Upper lobe of left lung (tissue), 6 donors: ENCODE results near the gene CRISPLD2. TPM values are rescaled to one million over a fixed set of nuclear protein-coding genes. Genes with fewer than 3 reads are reported as not detected.

Source experiments
- ATAC-seq, 2 donors: fragments of 200-7000 bp; cut with Tn5 transposase; one replicate each; pipeline ENCODE4 v1.9.1; 2022; ENCODE audit warnings: mild to moderate bottlenecking in 2 of 2, moderate library complexity in 2 of 2; ENCODE audit not compliant: low FRiP score in 2 of 2
- DNase-seq, 2 donors: peaks; one replicate each; pipeline ENCODE4 v3.0.0-alpha.2; 2019 to 2020
- H3K27ac ChIP-seq, 4 donors: fragments of 200-600 bp; sonication (generic); one replicate each; pipeline ENCODE4 v1.5.1; 2016 to 2019
- H3K27me3 ChIP-seq, 4 donors: fragments of 200-600 bp; sonication (generic); one replicate each; pipeline ENCODE4 v1.5.1; 2017 to 2019
- H3K36me3 ChIP-seq, 4 donors: fragments of 200-600 bp; sonication (generic); one replicate each; pipeline ENCODE4 v1.5.1; 2016 to 2019
- H3K4me1 ChIP-seq, 4 donors: fragments of 200-600 bp; sonication (generic); one replicate each; pipeline ENCODE4 v1.5.1; 2018 to 2019
- H3K4me3 ChIP-seq, 4 donors: fragments of 200-600 bp; sonication (generic); one replicate each; pipeline ENCODE4 v1.5.1; 2017 to 2019; ENCODE audit warnings: mild to moderate bottlenecking in 2 of 4, moderate library complexity in 1 of 4
- H3K9me3 ChIP-seq, 4 donors: fragments of 200-600 bp; sonication (generic); one replicate each; pipeline ENCODE4 v1.5.1; 2018 to 2019
- CTCF ChIP-seq, 6 experiments: fragments of 450-650 bp in 4 of 6; fragments of 200-600 bp in 2 of 6; sonication (generic) in 2 of 6; IDR thresholded peaks; one replicate each; pipeline ENCODE4 v1.5.1; 2016 to 2019; ENCODE audit warnings: antibody characterized with exemption in 6 of 6
- EP300 ChIP-seq, 4 donors: sonication (generic); formaldehyde crosslinking; IDR thresholded peaks; one replicate each; pipeline ENCODE4 v1.5.1; 2017; ENCODE audit warnings: antibody characterized with exemption in 4 of 4, control low read depth in 2 of 4
- POLR2A ChIP-seq, 4 donors: fragments of 450-650 bp; IDR thresholded peaks; one replicate each; pipeline ENCODE4 v1.5.1; 2016 to 2017; ENCODE audit warnings: antibody characterized with exemption in 4 of 4, mild to moderate bottlenecking in 2 of 4
- POLR2AphosphoS5 ChIP-seq, 2 donors: sonication (generic); formaldehyde crosslinking; IDR thresholded peaks; one replicate each; pipeline ENCODE4 v1.5.1; 2017; ENCODE audit warnings: antibody characterized with exemption in 2 of 2
- WGBS, 2 donors: methylation state at CpG; one replicate each; pipeline ENCODE4 v1.1.5; 2017 to 2018; 5-methylcytosine and 5-hydroxymethylcytosine counted together
- total RNA-seq, 6 donors: library from RNA; depleted of rRNA in 4 of 6; stranded (reverse); fragments of >200 nt in 4 of 6; gene quantifications; one replicate each; pipeline versions ENCODE4 v1.1.0 to v1.2.1, GENCODE V29; 2016 to 2021
- donor health status: DM: no; HTN: no; CAD: no; lungs with moderate emphysema.
- donor health status: DM: no; HTN: yes; CAD: no; lungs with severe emphysema.

CRISPLD2 gene
- total RNA-seq, 6 donors from 2014 or later = 30.2 to 109 (median 80.8) TPM

GRCh38 chr16:84926462-84926861 is 106.7 kb downstream of the CRISPLD2 start:
- Histone ChIP-seq H3K36me3 (no peaks in the 10 kb centered on the region), H3K27ac (no peak overlapping the region), H3K27me3 (no peaks in the 10 kb centered on the region), H3K4me1 (peaks cover 6 to 28% (median 21%) of the 10 kb centered on the region in 4 donors), H3K9me3 (no peaks in the 10 kb centered on the region), H3K4me3 (no peak overlapping the region)
- no peak for DNase-seq
- no peak for TF ChIP-seq CTCF (IDR thresholded peaks at IDR 0.05)
- no peak for TF ChIP-seq POLR2AphosphoS5 (IDR thresholded peaks at IDR 0.05)
- no peak for TF ChIP-seq POLR2A (IDR thresholded peaks at IDR 0.05)
- TF ChIP-seq EP300 (IDR thresholded peaks at IDR 0.05) = no peak
- no peak for ATAC-seq
- 46 to 64% methylated on average over 7 of the region's 7 CpGs for WGBS, 2 donors

- Histone ChIP-seq H3K27ac (no peak overlapping the region), H3K9me3 (no peaks in the 10 kb centered on the region), H3K27me3 (no peaks in the 10 kb centered on the region), H3K36me3 (no peaks in the 10 kb centered on the region), H3K4me3 (no peak overlapping the region), H3K4me1 (peaks cover 0 to 22% (median 15%) of the 10 kb centered on the region in 4 donors)
- DNase-seq (peak in 1 of 2 donors; percentile 38), ATAC-seq (no peak)
- WGBS, 2 donors = 76 to 80% methylated on average over 27 to 34 of the region's 34 CpGs
- TF ChIP-seq POLR2A (IDR thresholded peaks at IDR 0.05) (no peak), EP300 (IDR thresholded peaks at IDR 0.05) (no peak), CTCF (IDR thresholded peaks at IDR 0.05) (no peak), POLR2AphosphoS5 (IDR thresholded peaks at IDR 0.05) (no peak)
These were observed 108.1 kb downstream of the CRISPLD2 start for GRCh38 chr16:84927621-84928591.

- DNase-seq = peak in 1 of 2 donors; percentile 79
These were observed 109.1 kb downstream of the CRISPLD2 start for GRCh38 chr16:84928679-84929420.

More at GRCh38 chr16:84928679-84929420, 109.1 kb downstream of the CRISPLD2 start:
- H3K4me1 ChIP-seq = peaks cover 2 to 23% (median 14%) of the 10 kb centered on the region in 4 donors
- H3K27ac ChIP-seq = peak overlapping the region in 1 of 4 donors; percentile 16
- TF ChIP-seq CTCF (IDR thresholded peaks at IDR 0.05) (no peak), POLR2A (IDR thresholded peaks at IDR 0.05) (no peak), EP300 (IDR thresholded peaks at IDR 0.05) (no peak), POLR2AphosphoS5 (IDR thresholded peaks at IDR 0.05) (no peak)
- H3K36me3 ChIP-seq = no peaks in the 10 kb centered on the region
- WGBS, 2 donors = 39 to 55% methylated on average over 8 to 14 of the region's 16 CpGs
- no peaks in the 10 kb centered on the region for H3K27me3 ChIP-seq
- no peaks in the 10 kb centered on the region for H3K9me3 ChIP-seq
- ATAC-seq = peak; percentile 28 to 89
- H3K4me3 ChIP-seq = no peak overlapping the region
